GM21515 (cell line): ENCODE data around the gene COG6.
A peak's percentile ranks its signal among the peaks of the same experiment; 100 is the strongest.

Source experiments
- ATAC-seq: cut with Tn5 transposase; IDR thresholded peaks from one replicate; pipeline ENCODE4 v1.9.1; 2021; ENCODE audit not compliant: unreplicated experiment

The COG6 gene

GRCh38 chr13:39676315-39676876 is 20.9 kb downstream of the COG6 start:
- no peak for ATAC-seq

GRCh38 chr13:39682310-39682709 is 26.8 kb downstream of the COG6 start:
- peak; percentile 45 for ATAC-seq

GRCh38 chr13:39682788-39683187 is 27.3 kb downstream of the COG6 start:
- ATAC-seq, result peak; percentile 68

GRCh38 chr13:39684531-39685137 is 29.2 kb downstream of the COG6 start:
- ATAC-seq, result no peak

GRCh38 chr13:39685652-39686051 is 30.2 kb downstream of the COG6 start:
- no peak for ATAC-seq

- no peak for ATAC-seq
Measured at GRCh38 chr13:39688278-39688677, 32.8 kb downstream of the COG6 start.

- peak; percentile 79 for ATAC-seq
Measured at GRCh38 chr13:39688699-39689405, 33.4 kb downstream of the COG6 start.

- ATAC-seq, result no peak
Measured at GRCh38 chr13:39692660-39693438, 37.4 kb downstream of the COG6 start.

- no peak for ATAC-seq
Measured at GRCh38 chr13:39699274-39699673, 43.8 kb downstream of the COG6 start.

- ATAC-seq, result no peak
Measured at GRCh38 chr13:39712626-39713025, 57.2 kb downstream of the COG6 start.

GRCh38 chr13:39729156-39729555 is 73.7 kb downstream of the COG6 start:
- ATAC-seq, result no peak

- ATAC-seq, result no peak
Measured at GRCh38 chr13:39734952-39735351, 79.5 kb downstream of the COG6 start.

GRCh38 chr13:39737047-39737446 is 81.6 kb downstream of the COG6 start:
- no peak for ATAC-seq

GRCh38 chr13:39740761-39741160 is 85.3 kb downstream of the COG6 start:
- ATAC-seq, result no peak

- ATAC-seq, result no peak
Measured at GRCh38 chr13:39748961-39749360, 93.5 kb downstream of the COG6 start.

- ATAC-seq, result no peak
Measured at GRCh38 chr13:39749528-39749927, 94.1 kb downstream of the COG6 start.

- no peak for ATAC-seq
Measured at GRCh38 chr13:39751805-39752204, 96.3 kb downstream of the COG6 start.

GRCh38 chr13:39760521-39760920 is 105.1 kb downstream of the COG6 start:
- peak; percentile 84 for ATAC-seq

GRCh38 chr13:39765801-39766463 is 110.5 kb downstream of the COG6 start:
- no peak for ATAC-seq

GRCh38 chr13:39766464-39767158 is 111.1 kb downstream of the COG6 start:
- ATAC-seq, result no peak
